ENCODE results near the gene EPB41L2.

DNA sequence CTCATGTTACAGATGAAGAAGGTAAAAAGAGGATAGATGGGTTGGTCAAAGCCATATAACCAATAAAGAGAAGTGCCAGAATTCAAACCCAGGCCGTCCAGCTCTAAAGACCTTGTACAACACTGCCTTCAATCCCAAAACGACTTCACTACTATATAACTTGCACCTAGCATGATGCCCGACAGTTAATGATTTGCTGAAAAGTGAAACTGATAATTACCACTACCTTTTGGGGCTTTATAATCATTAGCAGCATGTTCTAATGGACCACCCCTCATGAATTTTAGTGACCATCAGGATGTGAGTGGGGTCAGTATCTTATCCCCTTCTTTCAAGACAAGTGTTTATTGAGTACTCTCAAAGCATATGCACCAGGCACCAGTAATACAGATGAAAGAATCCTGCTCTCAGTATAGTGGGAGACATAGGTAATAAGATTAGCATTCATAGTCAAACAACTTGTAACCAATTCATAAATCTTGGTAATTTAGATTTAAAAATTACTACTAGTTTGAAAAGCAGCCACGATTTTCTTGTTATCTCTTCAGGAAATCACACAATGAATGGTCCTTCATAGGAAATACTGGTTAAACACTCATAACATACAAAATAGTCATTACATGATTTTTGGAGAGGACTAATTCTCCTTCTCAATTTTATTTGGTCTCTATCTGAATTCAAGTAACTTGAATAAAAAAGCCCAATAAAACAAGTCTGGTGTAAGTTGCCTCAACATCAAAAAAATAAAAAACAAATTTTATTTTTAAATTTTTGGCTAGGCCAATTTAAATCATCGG is 98.0 kb downstream of the EPB41L2 start:
- TF ChIP-seq, protein P1, sequence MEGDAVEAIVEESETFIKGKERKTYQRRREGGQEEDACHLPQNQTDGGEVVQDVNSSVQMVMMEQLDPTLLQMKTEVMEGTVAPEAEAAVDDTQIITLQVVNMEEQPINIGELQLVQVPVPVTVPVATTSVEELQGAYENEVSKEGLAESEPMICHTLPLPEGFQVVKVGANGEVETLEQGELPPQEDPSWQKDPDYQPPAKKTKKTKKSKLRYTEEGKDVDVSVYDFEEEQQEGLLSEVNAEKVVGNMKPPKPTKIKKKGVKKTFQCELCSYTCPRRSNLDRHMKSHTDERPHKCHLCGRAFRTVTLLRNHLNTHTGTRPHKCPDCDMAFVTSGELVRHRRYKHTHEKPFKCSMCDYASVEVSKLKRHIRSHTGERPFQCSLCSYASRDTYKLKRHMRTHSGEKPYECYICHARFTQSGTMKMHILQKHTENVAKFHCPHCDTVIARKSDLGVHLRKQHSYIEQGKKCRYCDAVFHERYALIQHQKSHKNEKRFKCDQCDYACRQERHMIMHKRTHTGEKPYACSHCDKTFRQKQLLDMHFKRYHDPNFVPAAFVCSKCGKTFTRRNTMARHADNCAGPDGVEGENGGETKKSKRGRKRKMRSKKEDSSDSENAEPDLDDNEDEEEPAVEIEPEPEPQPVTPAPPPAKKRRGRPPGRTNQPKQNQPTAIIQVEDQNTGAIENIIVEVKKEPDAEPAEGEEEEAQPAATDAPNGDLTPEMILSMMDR (IDR thresholded peaks at IDR 0.05 in 4 of 5, conservative IDR thresholded peaks at IDR 0.05 in 1 of 5), result no peak
- TF ChIP-seq POLR2A (IDR thresholded peaks at IDR 0.05), result no peak
